MCF 10A (cell line): ENCODE data around the gene MTMR12. TPM values are rescaled to one million over a fixed set of nuclear protein-coding genes. Genes with fewer than 3 reads are reported as not detected.
A peak's percentile ranks its signal among the peaks of the same experiment; 100 is the strongest.

Source experiments
- BruUV-seq: library from RNA; stranded (reverse); fragments of 400-500 nt; replicated peaks from 2 replicates; lab custom pipeline; 2021; lab: Mats Ljungman, UMichigan
- CTCF ChIA-PET: fragments of 300-600 bp; sonication (Branson Sonifier 250); formaldehyde crosslinking; extraction: SDS; loops from one replicate; lab custom pipeline; 2021; ENCODE audit warnings: antibody characterized with exemption, inconsistent platforms; lab: Yijun Ruan, JAX
- POLR2A ChIA-PET: fragments of 300-600, 350-650 bp; sonication (Branson Sonifier 250); formaldehyde crosslinking; extraction: SDS; loops from one replicate; lab custom pipeline; 2020; ENCODE audit warnings: antibody characterized with exemption, inconsistent platforms; lab: Yijun Ruan, JAX
- DNase-seq: peaks from one replicate; pipeline ENCODE4 v3.0.0-alpha.2; 2018; ENCODE audit not compliant: unreplicated experiment
- H3K27ac Mint-ChIP-seq: one replicate; pipeline ENCODE4 v1.8.0; 2022; ENCODE audit warnings: mild to moderate bottlenecking, low read depth, mixed read lengths; ENCODE audit not compliant: unreplicated experiment
- H3K27me3 Mint-ChIP-seq: one replicate; pipeline ENCODE4 v1.8.0; 2022; ENCODE audit warnings: mixed read lengths; ENCODE audit not compliant: insufficient read depth, unreplicated experiment
- H3K36me3 Mint-ChIP-seq: one replicate; pipeline ENCODE4 v1.8.0; 2022; ENCODE audit warnings: mild to moderate bottlenecking, moderate library complexity, mixed read lengths; ENCODE audit not compliant: insufficient read depth, unreplicated experiment
- H3K4me1 Mint-ChIP-seq: one replicate; pipeline ENCODE4 v1.8.0; 2022; ENCODE audit warnings: mixed read lengths; ENCODE audit not compliant: insufficient read depth, unreplicated experiment
- H3K4me3 Mint-ChIP-seq: one replicate; pipeline ENCODE4 v1.8.0; 2022; ENCODE audit warnings: mild to moderate bottlenecking, moderate library complexity, mixed read lengths; ENCODE audit not compliant: unreplicated experiment
- H3K9me3 Mint-ChIP-seq: one replicate; pipeline ENCODE4 v1.8.0; 2022; ENCODE audit warnings: mixed read lengths; ENCODE audit not compliant: unreplicated experiment
- CTCF ChIP-seq: fragments of 200-600 bp; IDR thresholded peaks from one replicate; pipeline ENCODE4 v1.8.0; 2022; ENCODE audit warnings: antibody characterized with exemption, mild to moderate bottlenecking; ENCODE audit not compliant: unreplicated experiment
- intact Hi-C: fragments of 100-400 bp; cut with micrococcal nuclease; formaldehyde crosslinking; loops from 2 replicates; pipeline ENCODE4 v1.14.1; 2022
- total RNA-seq: library from RNA; stranded (reverse); gene quantifications from 2 replicates; pipeline ENCODE4 v1.2.3, GENCODE V29; 2022

MTMR12 gene
- total RNA-seq, 1 experiment from 2014 or later = 24.4 TPM

GRCh38 chr5:32277798-32278197 is 34.9 kb downstream of the MTMR12 start:
- no peak for TF ChIP-seq CTCF

GRCh38 chr5:32276173-32276853 is 36.4 kb downstream of the MTMR12 start:
- no TSS peak for BruUV-seq
- no peak for DNase-seq
- Mint-ChIP-seq H3K4me3 (no peak overlapping the region), H3K9me3 (no peaks in the 10 kb centered on the region), H3K36me3 (peaks cover 16% of the 10 kb centered on the region), H3K27ac (peak overlapping the region; percentile 63), H3K4me1 (no peaks in the 10 kb centered on the region), H3K27me3 (no peaks in the 10 kb centered on the region)
- POLR2A ChIA-PET = interaction anchor here (1.2 kb wide), 1 partner anchor 21 kb away, joined by 3 read pairs; no protein-coding TSS in a partner anchor
- intact Hi-C loops = no loop called here
- CTCF ChIA-PET = interaction anchor here (0.7 kb wide), 1 partner anchor 10 kb away, joined by 3 read pairs; no protein-coding TSS in a partner anchor
- no peak for TF ChIP-seq CTCF

More at GRCh38 chr5:32277798-32278197, 34.9 kb downstream of the MTMR12 start:
- Mint-ChIP-seq H3K4me1 (no peaks in the 10 kb centered on the region), H3K9me3 (no peaks in the 10 kb centered on the region), H3K4me3 (no peak overlapping the region), H3K27ac (no peak overlapping the region), H3K27me3 (no peaks in the 10 kb centered on the region), H3K36me3 (peaks cover 17% of the 10 kb centered on the region)
- intact Hi-C loops = no loop called here
- ChIA-PET POLR2A (interaction anchor here (0.6 kb wide), 1 partner anchor 74 kb away, joined by 3 read pairs; no protein-coding TSS in a partner anchor), CTCF (interaction anchor here (0.9 kb wide), 1 partner anchor 52 kb away, joined by 4 read pairs; no protein-coding TSS in a partner anchor)
- no peak for DNase-seq
- BruUV-seq = no TSS peak

- intact Hi-C loops = no loop called here
- ChIA-PET POLR2A (interaction anchor here (0.6 to 1.2 kb wide), 2 partner anchors 15 to 20 kb away, joined by 3 read pairs; no protein-coding TSS in a partner anchor), CTCF (no interaction called here)
- no peaks in the 10 kb centered on the region for H3K9me3 Mint-ChIP-seq
- no peak for DNase-seq
- no TSS peak for BruUV-seq
- peaks cover 24% of the 10 kb centered on the region for H3K36me3 Mint-ChIP-seq
- H3K27me3 Mint-ChIP-seq = no peaks in the 10 kb centered on the region
- H3K4me1 Mint-ChIP-seq = no peaks in the 10 kb centered on the region
- no peak for TF ChIP-seq CTCF
- no peak overlapping the region for H3K27ac Mint-ChIP-seq
- H3K4me3 Mint-ChIP-seq = no peak overlapping the region
Observed at GRCh38 chr5:32275396-32275741, 37.4 kb downstream of the MTMR12 start.

GRCh38 chr5:32274548-32275395 is 38.0 kb downstream of the MTMR12 start:
- no TSS peak for BruUV-seq
- peaks cover 30% of the 10 kb centered on the region for H3K36me3 Mint-ChIP-seq
- POLR2A ChIA-PET = interaction anchor here (0.6 to 1.2 kb wide), 3 partner anchors 14 to 31 kb away, joined by 3 read pairs; no protein-coding TSS in a partner anchor
- H3K9me3 Mint-ChIP-seq = no peaks in the 10 kb centered on the region
- no peak overlapping the region for H3K4me3 Mint-ChIP-seq
- no peak overlapping the region for H3K27ac Mint-ChIP-seq
- intact Hi-C loops = no loop called here
- CTCF ChIA-PET = interaction anchor here (0.6 to 1.2 kb wide), 4 partner anchors 18 to 316 kb away, joined by 3 to 4 read pairs (median 3); no protein-coding TSS in a partner anchor
- no peak for TF ChIP-seq CTCF
- no peak for DNase-seq
- H3K4me1 Mint-ChIP-seq = no peaks in the 10 kb centered on the region
- no peaks in the 10 kb centered on the region for H3K27me3 Mint-ChIP-seq
